ENCODE measurements around the gene FEM1A.
A peak's percentile ranks its signal among the peaks of the same experiment; 100 is the strongest.

FEM1A gene

GRCh38 chr19:4768934-4769777 lies 22.4 kb upstream of the FEM1A start:
- Histone ChIP-seq H3K79me2 (ENCODE audit: control insufficient read depth, low read length) (peaks cover 39% of the 10 kb centered on the region), H3K27ac (ENCODE audit: low read depth, low read length) (no peak overlapping the region), H3K4me1 (ENCODE audit: control insufficient read depth, low read length) (peaks cover 22% of the 10 kb centered on the region), H3K9me3 (ENCODE audit: control insufficient read depth, insufficient read depth, low read length) (no peaks in the 10 kb centered on the region), H3K36me3 (ENCODE audit: control insufficient read depth, low read length) (no peaks in the 10 kb centered on the region), H3K9me2 (replicated peaks; ENCODE audit: control insufficient read depth, low read length) (no peaks in the 10 kb centered on the region), H3K27me3 (ENCODE audit: control insufficient read depth, low read length) (no peaks in the 10 kb centered on the region), H4K20me1 (ENCODE audit: control insufficient read depth, insufficient read depth, low read depth, low read length) (peaks cover 10% of the 10 kb centered on the region; the same call in 1 of the 2 replicates), H3K4me2 (ENCODE audit: low read length) (no peak overlapping the region), H3K4me3 (ENCODE audit: low read length) (no peak overlapping the region), H3F3A (ENCODE audit: control insufficient read depth, insufficient read depth) (no peaks in the 10 kb centered on the region; the same call in 1 of the 2 replicates)
- TF ChIP-seq EZH2phosphoT487 (IDR thresholded peaks at IDR 0.05; ENCODE audit: borderline replicate concordance, low read length): no peak
- no peak for TF ChIP-seq CTCF (IDR thresholded peaks at IDR 0.05; ENCODE audit: low read depth, low read length, poor library complexity, severe bottlenecking)

- Histone ChIP-seq H3K27me3 (ENCODE audit: control insufficient read depth, low read length) (no peaks in the 10 kb centered on the region), H3K4me3 (ENCODE audit: low read length) (no peak overlapping the region), H3F3A (ENCODE audit: control insufficient read depth, insufficient read depth) (no peaks in the 10 kb centered on the region; the same call in 1 of the 2 replicates), H4K20me1 (ENCODE audit: control insufficient read depth, insufficient read depth, low read depth, low read length) (peaks cover 10% of the 10 kb centered on the region; the same call in 1 of the 2 replicates), H3K4me2 (ENCODE audit: low read length) (peak overlapping the region; percentile 65; the same call in 1 of the 2 replicates), H3K9me2 (replicated peaks; ENCODE audit: control insufficient read depth, low read length) (no peaks in the 10 kb centered on the region), H3K27ac (ENCODE audit: low read depth, low read length) (no peak overlapping the region), H3K9me3 (ENCODE audit: control insufficient read depth, insufficient read depth, low read length) (no peaks in the 10 kb centered on the region), H3K79me2 (ENCODE audit: control insufficient read depth, low read length) (peaks cover 59% of the 10 kb centered on the region), H3K36me3 (ENCODE audit: control insufficient read depth, low read length) (peaks cover 17% of the 10 kb centered on the region), H3K4me1 (ENCODE audit: control insufficient read depth, low read length) (peaks cover 52% of the 10 kb centered on the region)
- TF ChIP-seq EZH2phosphoT487 (IDR thresholded peaks at IDR 0.05; ENCODE audit: borderline replicate concordance, low read length): no peak
- TF ChIP-seq CTCF (IDR thresholded peaks at IDR 0.05; ENCODE audit: low read depth, low read length, poor library complexity, severe bottlenecking): no peak
Observed at GRCh38 chr19:4772566-4772965, 19.0 kb upstream of the FEM1A start.

- peaks cover 17% of the 10 kb centered on the region for H3K36me3 ChIP-seq (ENCODE audit: control insufficient read depth, low read length)
- H3K4me2 ChIP-seq (ENCODE audit: low read length): peak overlapping the region; percentile 65
- 0 out of 2 replicates have a peak overlapping the region, but pooled peaks have one; percentile 1 for H3K27ac ChIP-seq (ENCODE audit: low read depth, low read length)
- H3K4me3 ChIP-seq (ENCODE audit: low read length): peak overlapping the region; percentile 52
- TF ChIP-seq CTCF (IDR thresholded peaks at IDR 0.05; ENCODE audit: low read depth, low read length, poor library complexity, severe bottlenecking) (no peak), EZH2phosphoT487 (IDR thresholded peaks at IDR 0.05; ENCODE audit: borderline replicate concordance, low read length) (no peak)
- H3K9me3 ChIP-seq (ENCODE audit: control insufficient read depth, insufficient read depth, low read length): no peaks in the 10 kb centered on the region
- H3K4me1 ChIP-seq (ENCODE audit: control insufficient read depth, low read length): peaks cover 57% of the 10 kb centered on the region
- no peaks in the 10 kb centered on the region; the same call in 1 of the 2 replicates for H3F3A ChIP-seq (ENCODE audit: control insufficient read depth, insufficient read depth)
- H4K20me1 ChIP-seq (ENCODE audit: control insufficient read depth, insufficient read depth, low read depth, low read length): peaks cover 6% of the 10 kb centered on the region; the same call in 1 of the 2 replicates
- no peaks in the 10 kb centered on the region for H3K27me3 ChIP-seq (ENCODE audit: control insufficient read depth, low read length)
- peaks cover 62% of the 10 kb centered on the region for H3K79me2 ChIP-seq (ENCODE audit: control insufficient read depth, low read length)
- no peaks in the 10 kb centered on the region for H3K9me2 ChIP-seq (replicated peaks; ENCODE audit: control insufficient read depth, low read length)
Observed at GRCh38 chr19:4773047-4773640, 18.4 kb upstream of the FEM1A start.
